HG02642 (cell line): ENCODE results near the gene CACNG8.
"Not testable (repeated sequence)": the region's sequence is repeated elsewhere in the genome, so short reads cannot be mapped to it uniquely, and the experiment has no call there.

Experiments used
- ATAC-seq: cut with Tn5 transposase; IDR thresholded peaks from one replicate; pipeline ENCODE4 v1.9.1; 2021; ENCODE audit warnings: mild to moderate bottlenecking; ENCODE audit not compliant: unreplicated experiment, poor library complexity

The CACNG8 gene

DNA sequence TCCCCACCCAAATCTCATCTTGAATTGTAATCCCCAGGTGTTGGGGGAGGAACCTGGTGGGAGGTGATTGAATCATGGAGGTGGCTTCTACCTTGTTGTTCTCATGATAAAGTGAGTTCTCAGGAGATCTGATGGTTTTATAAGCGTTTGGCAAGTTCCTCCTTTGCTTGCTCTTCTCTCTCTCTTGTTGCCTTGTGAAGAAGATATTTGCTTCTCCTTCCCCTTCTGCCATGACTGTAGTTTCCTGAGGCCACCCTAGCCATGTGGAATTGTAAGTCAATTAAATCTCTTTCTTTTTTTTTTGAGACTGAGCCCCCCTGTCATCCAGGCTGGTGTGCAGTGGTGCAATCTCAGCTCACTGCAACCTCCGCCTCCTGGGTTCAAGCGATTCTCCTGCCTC lies 66.6 kb downstream of the CACNG8 start:
- no peak for ATAC-seq

DNA sequence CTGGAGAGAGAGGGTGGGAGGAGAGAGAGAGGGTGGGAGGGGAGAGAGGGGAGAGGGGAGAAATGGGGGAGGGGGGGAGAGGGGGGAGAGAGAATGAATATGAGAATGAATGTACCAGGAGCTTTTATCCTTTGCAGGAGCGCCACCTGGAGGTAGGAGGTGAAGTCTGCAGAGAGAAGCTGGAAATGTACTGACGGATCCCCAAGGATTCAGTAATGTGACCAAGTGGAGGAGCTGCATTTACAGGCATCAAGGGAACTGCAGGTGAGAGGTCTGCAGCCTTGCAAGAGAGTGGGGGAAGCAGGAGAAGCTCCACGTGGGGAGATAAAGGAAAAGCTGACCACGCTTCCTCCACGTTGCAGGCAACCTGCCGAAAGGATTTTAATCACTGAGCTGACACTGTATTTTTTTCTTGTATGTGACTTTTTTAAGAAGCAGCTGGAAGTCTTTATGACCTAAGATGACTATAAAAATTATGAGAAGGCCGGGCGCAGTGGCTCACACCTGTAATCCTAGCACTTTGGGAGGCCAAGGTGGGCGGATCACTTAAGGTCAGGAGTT lies 67.3 kb downstream of the CACNG8 start:
- ATAC-seq: no peak

DNA sequence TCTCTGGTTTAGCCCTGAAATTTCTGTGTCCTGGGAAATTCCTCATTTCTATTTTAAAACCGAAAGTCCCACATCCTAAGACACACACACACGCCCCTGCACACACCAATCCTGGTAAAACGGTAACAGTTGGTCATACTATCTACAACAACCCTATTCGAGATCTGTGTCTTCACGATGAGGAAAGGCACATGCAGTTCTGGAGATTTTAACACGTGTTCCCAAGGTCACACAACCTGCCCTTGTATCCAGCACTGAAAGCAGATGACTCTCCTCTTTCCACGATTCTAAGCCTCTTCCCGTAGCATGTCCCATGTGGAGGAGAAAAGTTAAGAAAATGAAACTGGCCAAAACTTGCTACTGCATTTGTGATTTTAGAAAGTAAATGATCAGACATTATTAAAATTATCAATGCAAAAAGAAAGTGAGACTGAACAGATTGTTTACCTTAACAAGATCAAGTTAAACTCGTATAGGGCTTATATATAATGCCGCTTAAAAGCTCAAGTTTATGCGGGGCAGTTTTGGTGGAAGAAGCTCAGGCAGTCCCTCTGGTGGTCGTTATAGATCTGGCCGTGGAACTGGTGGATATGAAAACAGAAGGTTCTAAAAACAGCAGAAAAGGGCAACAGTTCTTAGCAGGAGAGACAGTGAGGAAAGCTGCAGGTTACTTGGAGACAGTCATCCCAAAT lies 68.3 kb downstream of the CACNG8 start:
- ATAC-seq: no peak

DNA sequence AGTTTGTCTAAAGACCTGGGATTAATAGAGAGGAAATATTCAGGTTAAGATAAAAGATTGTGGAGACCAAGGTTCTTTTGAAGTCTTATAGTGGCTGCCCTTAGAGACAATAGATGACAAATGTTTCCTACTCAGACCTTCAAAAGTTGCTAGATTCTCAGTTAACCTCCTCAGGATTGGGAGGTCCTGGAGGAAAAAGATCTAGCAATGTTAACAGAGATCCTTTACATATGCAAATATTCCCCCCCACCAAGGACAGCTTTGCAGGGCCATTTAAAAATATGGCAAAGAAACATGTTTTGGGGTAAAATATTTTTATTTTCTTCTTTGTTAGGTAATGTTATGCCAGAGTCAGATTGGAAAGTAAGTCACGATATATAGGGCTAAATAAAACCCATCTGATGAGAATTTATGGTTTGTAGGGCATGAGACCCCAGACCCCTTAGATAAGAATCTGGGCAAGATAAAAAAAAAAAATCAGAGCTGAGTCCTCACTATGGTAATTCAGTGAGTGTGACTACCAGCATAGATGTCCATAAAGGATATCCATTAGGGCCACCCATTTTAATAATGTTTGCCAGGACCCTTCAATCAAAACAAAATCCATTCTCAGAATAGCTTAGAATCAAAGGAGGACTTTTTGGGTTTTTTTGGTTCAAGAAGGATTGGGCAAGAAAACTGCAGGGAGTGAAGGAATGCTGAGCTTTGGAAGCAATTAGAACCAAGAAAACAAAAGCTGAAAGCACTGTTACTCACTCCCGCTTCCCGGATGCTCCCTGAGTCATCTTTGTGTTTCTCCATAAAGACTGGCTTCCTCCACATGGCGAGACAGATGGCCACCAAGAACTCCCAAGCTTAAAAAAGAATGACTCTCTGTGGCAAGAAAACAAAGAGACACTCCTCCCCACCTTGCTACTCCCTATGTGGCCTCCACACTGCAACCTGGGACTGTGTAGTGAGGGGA lies 72.8 kb downstream of the CACNG8 start:
- ATAC-seq: no peak

DNA sequence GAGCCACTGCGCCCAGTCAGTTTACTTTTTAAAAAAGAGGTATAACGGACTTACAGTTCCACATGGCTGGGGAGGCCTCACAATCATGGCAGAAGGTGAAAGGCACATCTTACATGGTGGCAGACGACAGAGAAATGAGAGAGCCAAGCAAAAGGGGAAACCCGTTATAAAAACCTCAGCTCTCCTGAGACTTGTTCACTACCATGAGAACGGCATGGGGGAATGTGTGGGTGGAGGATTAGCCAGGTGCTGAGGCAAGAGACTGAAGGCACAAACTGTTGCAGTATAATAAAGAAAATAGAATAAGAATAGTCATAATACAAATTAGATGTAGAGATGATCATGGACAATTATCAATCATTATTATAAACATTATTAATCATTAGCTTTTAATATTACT lies 73.8 kb downstream of the CACNG8 start:
- not testable (repeated sequence) for ATAC-seq
